Calu3 (cell line): Measurements from ENCODE around the gene RNF227. TPM values are rescaled to one million over a fixed set of nuclear protein-coding genes. Genes with fewer than 3 reads are reported as not detected.
"Not testable (repeated sequence)": the region's sequence is repeated elsewhere in the genome, so short reads cannot be mapped to it uniquely, and the experiment has no call there.

Experiments used
- BruUV-seq: library from RNA; stranded (reverse); fragments of 400-500 nt; replicated peaks from 2 replicates; lab custom pipeline; 2021; lab: Mats Ljungman, UMichigan
- CTCF ChIA-PET: fragments of 300-600 bp; sonication (Branson Sonifier 250); formaldehyde crosslinking; loops from one replicate; lab custom pipeline; 2022; ENCODE audit warnings: antibody characterized with exemption; lab: Charles Lee
- DNase-seq: peaks from one replicate; pipeline ENCODE4 v3.0.0; 2022
- H3K27ac Mint-ChIP-seq: one replicate; pipeline ENCODE4 v1.8.0; 2022; ENCODE audit warnings: mixed read lengths; ENCODE audit not compliant: unreplicated experiment
- H3K27me3 Mint-ChIP-seq: one replicate; pipeline ENCODE4 v1.8.0; 2022; ENCODE audit warnings: mixed read lengths; ENCODE audit not compliant: unreplicated experiment
- H3K36me3 Mint-ChIP-seq: one replicate; pipeline ENCODE4 v1.8.0; 2022; ENCODE audit warnings: mild to moderate bottlenecking, moderate library complexity, mixed read lengths; ENCODE audit not compliant: insufficient read depth, unreplicated experiment
- H3K4me1 Mint-ChIP-seq: one replicate; pipeline ENCODE4 v1.8.0; 2022; ENCODE audit warnings: mild to moderate bottlenecking, low read depth, mixed read lengths; ENCODE audit not compliant: unreplicated experiment
- H3K4me3 Mint-ChIP-seq: one replicate; pipeline ENCODE4 v1.8.0; 2022; ENCODE audit warnings: mild to moderate bottlenecking, low read depth, moderate library complexity, mixed read lengths; ENCODE audit not compliant: unreplicated experiment
- H3K9me3 Mint-ChIP-seq: one replicate; pipeline ENCODE4 v1.8.0; 2022; ENCODE audit warnings: low read depth, mixed read lengths; ENCODE audit not compliant: unreplicated experiment
- CTCF ChIP-seq: fragments of 200-600 bp; IDR thresholded peaks from one replicate; pipeline ENCODE4 v1.8.0; 2022; ENCODE audit warnings: antibody characterized with exemption; ENCODE audit not compliant: unreplicated experiment
- intact Hi-C: fragments of 100-400 bp; cut with micrococcal nuclease; formaldehyde crosslinking; loops from one replicate; pipeline ENCODE4 v1.10.0; 2022; ENCODE audit not compliant: unreplicated experiment
- total RNA-seq: library from RNA; stranded (reverse); gene quantifications from 2 replicates; pipeline ENCODE4 v1.2.3, GENCODE V29; 2022

Gene RNF227
- total RNA-seq, 1 experiment from 2014 or later = 2.0 TPM

DNA sequence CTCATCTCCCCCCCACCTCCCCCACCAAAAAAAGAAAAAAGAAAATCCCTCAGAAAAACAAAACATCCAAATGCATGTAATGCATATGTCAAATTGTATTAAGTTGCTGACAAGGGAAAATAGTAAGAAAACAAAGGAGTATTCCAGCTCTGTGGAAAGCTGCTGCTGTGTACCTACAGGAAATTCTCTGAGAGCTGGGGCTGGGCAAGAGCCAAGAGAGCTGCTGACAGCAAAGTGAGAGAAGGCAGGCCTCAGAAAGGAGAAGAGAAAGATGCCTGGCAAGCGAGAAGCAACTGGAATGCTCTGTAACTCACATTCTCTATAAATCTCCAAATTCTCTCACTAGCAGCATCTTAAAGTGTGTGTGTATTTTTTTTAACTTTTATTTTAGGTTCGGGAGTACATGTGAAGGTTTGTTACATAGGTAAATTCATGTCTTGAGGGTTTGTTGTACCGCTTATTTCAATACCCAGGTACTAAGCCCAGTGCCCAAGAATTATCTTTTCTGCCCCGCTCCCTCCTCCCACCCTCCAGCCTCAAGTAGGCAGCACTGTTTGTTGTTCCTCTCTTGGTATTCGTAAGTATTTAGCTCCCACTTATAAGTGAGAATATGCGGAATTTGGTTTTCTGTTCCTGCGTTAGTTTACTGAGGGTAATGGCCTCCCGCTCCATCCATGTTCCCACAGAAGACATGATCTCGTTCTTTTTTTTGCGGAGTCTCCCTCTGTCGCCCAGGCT lies 40.3 kb upstream of the RNF227 start:
- TF ChIP-seq CTCF = no peak
- Mint-ChIP-seq H3K4me1 (no peaks in the 10 kb centered on the region), H3K27me3 (peaks cover 16% of the 10 kb centered on the region), H3K27ac (no peak overlapping the region), H3K36me3 (no peaks in the 10 kb centered on the region), H3K4me3 (no peak overlapping the region), H3K9me3 (no peaks in the 10 kb centered on the region)
- CTCF ChIA-PET = interaction anchor here (0.6 kb wide), 1 partner anchor 18 kb away, joined by 4 read pairs; no protein-coding TSS in a partner anchor
- intact Hi-C loops = no loop called here
- no TSS peak for BruUV-seq
- DNase-seq = no peak

DNA sequence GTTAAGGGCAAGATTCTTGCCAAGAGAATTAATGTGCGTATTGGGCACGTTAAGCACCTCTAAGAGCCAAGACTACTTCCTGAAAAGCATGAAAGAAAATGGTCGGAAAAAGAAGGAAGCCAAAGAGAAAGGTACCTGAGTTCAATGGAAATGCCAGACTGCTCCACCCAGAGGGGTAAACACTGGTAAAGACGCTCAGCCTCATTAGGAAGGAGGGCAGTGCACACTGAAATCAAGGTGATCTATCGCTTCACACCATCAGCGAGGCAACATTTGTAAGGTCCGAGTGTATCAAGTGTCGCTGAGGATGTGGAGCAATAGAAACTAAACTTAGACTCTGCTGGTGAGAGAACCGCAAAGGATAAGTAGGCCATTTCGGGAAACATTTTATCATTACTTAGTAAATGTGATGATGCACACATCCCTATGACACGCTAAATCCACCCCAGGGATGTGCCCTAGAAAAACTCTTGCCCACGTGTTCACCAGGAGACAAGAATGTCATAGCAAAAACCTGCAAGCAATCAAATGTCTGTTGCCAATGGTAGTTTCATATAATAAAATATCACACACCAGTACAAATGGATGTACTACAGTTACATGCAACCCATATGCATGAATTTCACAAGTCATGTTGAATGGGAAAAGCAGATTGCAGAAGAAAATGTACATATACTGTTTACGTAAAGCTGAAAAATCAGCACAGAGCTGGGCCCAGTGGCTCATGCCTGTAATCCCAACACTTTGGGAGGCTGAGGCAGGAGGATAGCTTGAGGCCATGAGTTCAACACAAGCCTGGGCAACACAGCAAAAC lies 39.5 kb upstream of the RNF227 start:
- BruUV-seq = no TSS peak
- no peak for TF ChIP-seq CTCF
- no peaks in the 10 kb centered on the region for H3K9me3 Mint-ChIP-seq

DNA sequence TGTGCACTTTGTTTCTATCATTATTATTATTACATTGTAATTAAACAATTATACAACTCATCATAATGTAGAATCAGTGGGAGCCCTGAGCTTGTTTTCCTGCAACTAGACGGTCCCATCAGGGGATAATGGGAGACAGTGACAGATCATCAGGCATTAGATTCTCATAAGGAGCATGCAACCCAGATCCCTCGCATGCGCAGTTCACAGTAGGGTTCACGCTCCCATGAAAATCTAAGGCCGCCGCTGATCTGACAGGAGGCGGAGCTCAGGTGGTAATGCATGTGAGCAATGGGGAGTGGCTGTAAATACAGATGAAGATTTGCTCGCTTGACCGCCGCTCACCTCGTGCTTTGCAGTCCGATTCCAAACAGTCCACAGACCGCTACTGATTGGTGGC lies 37.2 kb upstream of the RNF227 start:
- H3K9me3 Mint-ChIP-seq = not testable (repeated sequence)

More for the DNA sequence above, 39.5 kb upstream of the RNF227 start:
- Mint-ChIP-seq H3K27ac (no peak overlapping the region), H3K4me1 (no peaks in the 10 kb centered on the region), H3K36me3 (no peaks in the 10 kb centered on the region), H3K4me3 (no peak overlapping the region), H3K27me3 (peaks cover 10% of the 10 kb centered on the region)
- no peak for DNase-seq
- intact Hi-C loops = no loop called here
- CTCF ChIA-PET = interaction anchor here (0.6 kb wide), 1 partner anchor 18 kb away, joined by 4 read pairs; no protein-coding TSS in a partner anchor

GRCh38 chr17:7951143-7951792 lies 35.2 kb upstream of the RNF227 start:
- H3K4me3 Mint-ChIP-seq = no peak overlapping the region
- CTCF ChIA-PET = no interaction called here
- DNase-seq = no peak
- no peaks in the 10 kb centered on the region for H3K9me3 Mint-ChIP-seq
- peaks cover 17% of the 10 kb centered on the region for H3K36me3 Mint-ChIP-seq
- no peaks in the 10 kb centered on the region for H3K4me1 Mint-ChIP-seq
- no TSS peak for BruUV-seq
- no peaks in the 10 kb centered on the region for H3K27me3 Mint-ChIP-seq
- TF ChIP-seq CTCF = no peak
- intact Hi-C loops = no loop called here
- H3K27ac Mint-ChIP-seq = no peak overlapping the region

More for the DNA sequence above, 37.2 kb upstream of the RNF227 start:
- CTCF ChIA-PET, H3K4me1 Mint-ChIP-seq, H3K36me3 Mint-ChIP-seq, H3K4me3 Mint-ChIP-seq, H3K27ac Mint-ChIP-seq, H3K27me3 Mint-ChIP-seq, intact Hi-C loops, DNase-seq, BruUV-seq: not testable (repeated sequence)
